ENCODE measurements around the gene PLEKHH3. TPM values are rescaled to one million over a fixed set of nuclear protein-coding genes. Genes with fewer than 3 reads are reported as not detected.

The PLEKHH3 gene
- polyA plus RNA-seq, 1 experiment = 9.1 TPM

GRCh38 chr17:42651392-42651791 is 25.4 kb downstream of the PLEKHH3 start:
- DNase-seq (ENCODE audit: low read depth) = no peak
- TF ChIP-seq, protein P1, sequence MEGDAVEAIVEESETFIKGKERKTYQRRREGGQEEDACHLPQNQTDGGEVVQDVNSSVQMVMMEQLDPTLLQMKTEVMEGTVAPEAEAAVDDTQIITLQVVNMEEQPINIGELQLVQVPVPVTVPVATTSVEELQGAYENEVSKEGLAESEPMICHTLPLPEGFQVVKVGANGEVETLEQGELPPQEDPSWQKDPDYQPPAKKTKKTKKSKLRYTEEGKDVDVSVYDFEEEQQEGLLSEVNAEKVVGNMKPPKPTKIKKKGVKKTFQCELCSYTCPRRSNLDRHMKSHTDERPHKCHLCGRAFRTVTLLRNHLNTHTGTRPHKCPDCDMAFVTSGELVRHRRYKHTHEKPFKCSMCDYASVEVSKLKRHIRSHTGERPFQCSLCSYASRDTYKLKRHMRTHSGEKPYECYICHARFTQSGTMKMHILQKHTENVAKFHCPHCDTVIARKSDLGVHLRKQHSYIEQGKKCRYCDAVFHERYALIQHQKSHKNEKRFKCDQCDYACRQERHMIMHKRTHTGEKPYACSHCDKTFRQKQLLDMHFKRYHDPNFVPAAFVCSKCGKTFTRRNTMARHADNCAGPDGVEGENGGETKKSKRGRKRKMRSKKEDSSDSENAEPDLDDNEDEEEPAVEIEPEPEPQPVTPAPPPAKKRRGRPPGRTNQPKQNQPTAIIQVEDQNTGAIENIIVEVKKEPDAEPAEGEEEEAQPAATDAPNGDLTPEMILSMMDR (IDR thresholded peaks at IDR 0.05; ENCODE audit: insufficient read depth, low read depth, low read length) = no peak
- CTCF ChIA-PET = interaction anchor here (0.7 kb wide), 1 partner anchor 28 kb away, joined by 3 read pairs; no protein-coding TSS in a partner anchor
- Histone ChIP-seq H3K36me3 (ENCODE audit: control insufficient read depth, insufficient read depth, low read length) (no peaks in the 10 kb centered on the region), H3K27me3 (ENCODE audit: control insufficient read depth, insufficient read depth, low read length) (no peaks in the 10 kb centered on the region), H3K4me3 (ENCODE audit: low read depth, low read length) (no peak overlapping the region)
- POLR2A ChIA-PET = no interaction called here

- TF ChIP-seq, protein P1 (IDR thresholded peaks at IDR 0.05; ENCODE audit: insufficient read depth, low read depth, low read length) = no peak
- ChIA-PET POLR2A (no interaction called here), CTCF (no interaction called here)
- no peaks in the 10 kb centered on the region for H3K36me3 ChIP-seq (ENCODE audit: control insufficient read depth, insufficient read depth, low read length)
- no peak overlapping the region for H3K4me3 ChIP-seq (ENCODE audit: low read depth, low read length)
- DNase-seq (ENCODE audit: low read depth) = no peak
- H3K27me3 ChIP-seq (ENCODE audit: control insufficient read depth, insufficient read depth, low read length) = no peaks in the 10 kb centered on the region
Measured at GRCh38 chr17:42647778-42648177, 29.0 kb downstream of the PLEKHH3 start.

DNA sequence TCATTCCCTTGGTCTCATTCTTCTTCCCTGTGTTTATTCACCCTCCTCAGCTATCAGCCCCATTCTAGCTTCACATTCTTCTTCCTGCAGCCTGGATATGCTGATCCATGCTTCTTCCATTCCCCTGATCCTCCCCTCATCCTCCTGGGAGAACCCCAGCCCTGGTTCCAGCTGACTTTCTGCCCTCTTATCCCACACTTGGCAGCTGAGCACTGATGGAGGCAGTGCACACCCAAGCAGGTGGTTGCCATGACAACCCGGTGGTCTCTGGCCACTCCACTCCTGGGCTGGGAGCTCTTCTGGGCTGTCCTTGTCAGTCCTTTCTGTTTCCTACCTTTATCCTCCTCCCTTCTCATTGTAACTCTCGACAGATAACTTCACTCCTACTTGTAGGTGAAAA is 34.5 kb downstream of the PLEKHH3 start:
- Histone ChIP-seq H3K27me3 (ENCODE audit: control insufficient read depth, insufficient read depth, low read length) (peaks cover 4% of the 10 kb centered on the region; the same call in 1 of the 2 replicates), H3K4me3 (ENCODE audit: low read depth, low read length) (no peak overlapping the region), H3K36me3 (ENCODE audit: control insufficient read depth, insufficient read depth, low read length) (no peaks in the 10 kb centered on the region)
- DNase-seq (ENCODE audit: low read depth) = no peak
- CTCF ChIA-PET = no interaction called here
- TF ChIP-seq, protein P1 (IDR thresholded peaks at IDR 0.05; ENCODE audit: insufficient read depth, low read depth, low read length) = no peak
- POLR2A ChIA-PET = no interaction called here

GRCh38 chr17:42640121-42640520 is 36.7 kb downstream of the PLEKHH3 start:
- no peak overlapping the region for H3K4me3 ChIP-seq (ENCODE audit: low read depth, low read length)
- DNase-seq (ENCODE audit: low read depth) = no peak
- no peaks in the 10 kb centered on the region for H3K36me3 ChIP-seq (ENCODE audit: control insufficient read depth, insufficient read depth, low read length)
- TF ChIP-seq, protein P1 (IDR thresholded peaks at IDR 0.05; ENCODE audit: insufficient read depth, low read depth, low read length) = no peak
- ChIA-PET POLR2A (no interaction called here), CTCF (no interaction called here)
- H3K27me3 ChIP-seq (ENCODE audit: control insufficient read depth, insufficient read depth, low read length) = peaks cover 4% of the 10 kb centered on the region; the same call in 1 of the 2 replicates

DNA sequence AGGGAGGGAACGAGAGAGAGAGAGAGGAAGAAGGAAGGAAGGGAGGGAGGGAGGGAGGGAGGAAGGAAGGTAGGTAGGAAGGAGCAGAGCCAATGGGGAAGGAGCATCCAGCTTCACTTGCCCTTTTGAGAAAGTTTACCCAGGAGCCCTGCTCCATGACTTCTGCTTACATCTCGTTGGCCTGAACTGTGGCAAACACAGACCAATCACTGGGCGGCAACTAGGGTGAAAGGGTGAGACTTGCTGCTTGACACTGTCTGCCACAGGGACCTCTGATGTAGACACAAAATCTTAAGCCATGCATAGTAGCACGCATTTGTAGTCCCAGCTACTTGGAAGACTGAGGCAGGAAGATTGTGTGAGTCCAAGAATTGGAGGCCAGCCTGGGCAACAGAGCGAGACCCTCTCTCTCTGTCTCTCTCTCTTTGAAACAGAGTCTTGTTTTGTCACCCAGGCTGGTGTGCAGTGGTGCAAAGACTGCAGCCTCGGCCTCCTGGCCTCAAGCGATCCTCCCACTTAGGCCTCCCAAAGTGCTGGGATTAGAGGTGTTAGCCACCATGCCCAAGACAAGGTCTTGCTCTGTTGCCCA is 37.2 kb downstream of the PLEKHH3 start:
- CTCF ChIA-PET = no interaction called here
- H3K4me3 ChIP-seq (ENCODE audit: low read depth, low read length) = no peak overlapping the region
- H3K36me3 ChIP-seq (ENCODE audit: control insufficient read depth, insufficient read depth, low read length) = no peaks in the 10 kb centered on the region
- POLR2A ChIA-PET = no interaction called here
- peaks cover 4% of the 10 kb centered on the region; the same call in 1 of the 2 replicates for H3K27me3 ChIP-seq (ENCODE audit: control insufficient read depth, insufficient read depth, low read length)
- no peak for DNase-seq (ENCODE audit: low read depth)
- TF ChIP-seq, protein P1 (IDR thresholded peaks at IDR 0.05; ENCODE audit: insufficient read depth, low read depth, low read length) = no peak
